ENCODE measurements around the gene EXOC1. TPM values are rescaled to one million over a fixed set of nuclear protein-coding genes. Genes with fewer than 3 reads are reported as not detected.

The EXOC1 gene
- total RNA-seq, 1 experiment from 2014 or later: 21.2 TPM

GRCh38 chr4:55938481-55938880, 85.0 kb downstream of the EXOC1 start:
- no peak overlapping the region for H3K27ac ChIP-seq (ENCODE audit: insufficient read length, low read depth, low read length)
- WGBS (ENCODE audit: extremely low coverage, insufficient read length, low lambda C conversion rate): no CpG with 5 or more reads among the region's 1 CpG
- no peak overlapping the region for H3K27ac Mint-ChIP-seq
- no peak overlapping the region for H3T11ph ChIP-seq (ENCODE audit: low read length)
- H2BK12ac ChIP-seq (ENCODE audit: insufficient read length, low read depth, low read length): no peak overlapping the region
- no peak overlapping the region for H2BK20ac ChIP-seq (ENCODE audit: low read depth, low read length, poor library complexity, severe bottlenecking)
- H3K79me2 ChIP-seq (ENCODE audit: insufficient read depth, low read length): no peaks in the 10 kb centered on the region
- H4K91ac ChIP-seq (ENCODE audit: insufficient read length, low read depth, low read length): no peak overlapping the region
- H3K23me2 ChIP-seq (ENCODE audit: insufficient read length, low read depth, low read length, poor library complexity, severe bottlenecking): no peaks in the 10 kb centered on the region
- no peak overlapping the region for H4K5ac ChIP-seq (ENCODE audit: insufficient read length, low read depth, low read length)
- no peak overlapping the region for H2AK5ac ChIP-seq (ENCODE audit: insufficient read length, low read length)
- H3K36me3 Mint-ChIP-seq (ENCODE audit: insufficient read depth in 1 of 3, low read depth in 3 of 3): peaks cover 13 to 32% (median 19%) of the 10 kb centered on the region in 3 experiments
- H3K9me3 Mint-ChIP-seq: peaks cover 25 to 26% of the 10 kb centered on the region in 2 experiments
- H2BK15ac ChIP-seq (ENCODE audit: low read depth, low read length): no peak overlapping the region
- peaks cover 17 to 20% of the 10 kb centered on the region in 2 experiments for H3K4me1 Mint-ChIP-seq
- H2BK120ac ChIP-seq (ENCODE audit: low read depth, low read length, poor library complexity, severe bottlenecking): no peak overlapping the region
- no peak overlapping the region for H2BK5ac ChIP-seq (ENCODE audit: insufficient read length, low read length)
- H2AFZ ChIP-seq (ENCODE audit: low read length): no peak overlapping the region
- H3K79me1 ChIP-seq (ENCODE audit: insufficient read depth, low read depth, low read length, poor library complexity, severe bottlenecking): no peaks in the 10 kb centered on the region
- H3K14ac ChIP-seq (ENCODE audit: insufficient read depth, low read length): no peak overlapping the region
- H4K8ac ChIP-seq (replicated peaks; ENCODE audit: insufficient read length, low read depth, low read length): no peak overlapping the region
- H3K56ac ChIP-seq (ENCODE audit: insufficient read length, low read depth, low read length): no peak overlapping the region
- H3K9me3 ChIP-seq (ENCODE audit: control insufficient read depth, low read depth, low read length): no peaks in the 10 kb centered on the region
- no peaks in the 10 kb centered on the region for H3K27me3 Mint-ChIP-seq (ENCODE audit: low read depth)
- TF ChIP-seq CTCF (conservative IDR thresholded peaks at IDR 0.05): no peak
- DNase-seq: no peak
- no peaks in the 10 kb centered on the region for H4K20me1 ChIP-seq (ENCODE audit: control insufficient read depth, insufficient read depth, insufficient read length)
- no peak overlapping the region for H3K4me2 ChIP-seq (ENCODE audit: insufficient read depth, insufficient read length, low read length)
- no peak overlapping the region for H3K18ac ChIP-seq (ENCODE audit: insufficient read length, low read depth, low read length)
- H3K4ac ChIP-seq (ENCODE audit: low read depth, low read length): no peak overlapping the region
- no peak overlapping the region for H3K4me3 Mint-ChIP-seq
- H3K9ac ChIP-seq (ENCODE audit: extremely low read depth, insufficient read length, low read length): no peak overlapping the region
- H3K27me3 ChIP-seq (ENCODE audit: insufficient read depth, low read length): no peaks in the 10 kb centered on the region
- H3K4me1 ChIP-seq (ENCODE audit: insufficient read depth, low read length): no peaks in the 10 kb centered on the region; the same call in 1 of the 2 replicates
- H3K23ac ChIP-seq (ENCODE audit: insufficient read length, low read depth, low read length): no peak overlapping the region
